ENCODE measurements around the gene SFXN3. TPM values are rescaled to one million over a fixed set of nuclear protein-coding genes. Genes with fewer than 3 reads are reported as not detected.

Gene SFXN3
- total RNA-seq, 1 donor from 2014 or later = 72.4 TPM

DNA sequence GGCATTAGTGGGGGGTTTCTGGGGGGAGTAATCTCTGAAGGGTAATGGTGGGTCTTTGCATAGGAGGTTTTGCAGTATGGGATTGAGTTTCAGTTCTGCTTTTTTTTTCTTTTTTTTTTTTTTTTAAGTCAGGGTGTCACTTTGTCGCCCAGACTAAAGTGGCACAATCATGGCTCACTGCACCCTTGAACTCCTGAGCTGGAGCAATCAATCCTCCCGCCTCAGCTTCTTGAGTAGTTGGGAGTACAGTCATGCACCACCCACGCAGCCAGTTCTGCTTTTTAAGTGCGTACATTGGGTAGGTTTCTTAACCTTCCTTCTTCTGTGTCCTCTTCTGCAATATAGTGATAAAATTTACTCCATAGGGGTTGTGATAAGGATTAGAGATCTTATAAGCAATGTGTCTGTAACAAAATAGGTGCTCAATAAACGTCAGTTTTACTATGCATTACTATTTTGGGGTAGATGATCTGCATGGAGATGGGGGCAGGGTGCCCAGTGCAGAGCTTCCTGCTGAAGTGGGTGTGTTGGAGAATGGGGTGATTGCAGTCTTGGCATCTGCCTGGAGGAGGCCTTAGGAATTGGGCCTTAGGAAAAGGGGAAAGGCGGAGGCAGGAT, 40.3 kb downstream of the SFXN3 start:
- DNase-seq (ENCODE audit: low spot score in 2 of 2) = peak in 1 of 2 donors; percentile 72
- H3K4me3 ChIP-seq = no peak overlapping the region

DNA sequence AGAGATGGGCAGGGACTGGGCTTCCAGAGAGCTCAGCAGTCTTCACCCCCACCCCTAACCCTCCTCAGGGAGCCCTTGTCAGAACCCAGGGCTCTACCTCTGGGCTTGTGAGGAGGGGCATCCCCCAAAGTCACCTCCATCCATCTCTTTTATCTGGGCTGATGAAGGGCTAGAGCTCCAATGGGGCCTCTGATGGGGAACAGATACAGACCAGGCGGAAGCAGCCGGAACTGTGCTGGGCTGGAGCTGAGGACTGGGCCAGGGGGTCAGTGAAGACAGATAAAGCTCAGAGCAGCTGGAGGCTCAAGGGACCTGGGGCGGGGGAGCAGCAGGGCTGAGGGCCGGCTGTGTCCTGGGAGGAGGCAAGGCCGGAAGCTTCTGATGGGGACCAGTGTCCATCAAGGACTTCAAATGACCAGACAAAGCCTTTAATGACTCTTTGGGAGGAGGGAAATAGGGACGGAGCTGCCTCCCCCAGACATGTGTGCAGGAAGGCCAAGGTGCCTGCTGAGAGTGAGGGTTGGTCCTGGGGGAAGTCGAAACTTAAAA, 40.9 kb downstream of the SFXN3 start:
- Histone ChIP-seq H3K4me1 (peaks cover 4 to 8% of the 10 kb centered on the region in 2 donors), H3K27me3 (no peaks in the 10 kb centered on the region), H3K27ac (no peak overlapping the region), H3K36me3 (no peaks in the 10 kb centered on the region), H3K4me3 (no peak overlapping the region), H3K9me3 (no peaks in the 10 kb centered on the region)
- intact Hi-C loops (cut with DNase I) = no loop called here
- no peak for DNase-seq (ENCODE audit: low spot score in 2 of 2)
- no peak for TF ChIP-seq CTCF (IDR thresholded peaks at IDR 0.05)

More for the DNA sequence above, 40.3 kb downstream of the SFXN3 start:
- Histone ChIP-seq H3K27me3 (no peaks in the 10 kb centered on the region), H3K27ac (no peak overlapping the region), H3K36me3 (no peaks in the 10 kb centered on the region), H3K9me3 (no peaks in the 10 kb centered on the region), H3K4me1 (peaks cover 6 to 14% of the 10 kb centered on the region in 2 donors)
- TF ChIP-seq CTCF (IDR thresholded peaks at IDR 0.05) = no peak
- intact Hi-C loops (cut with DNase I) = no loop called here

GRCh38 chr10:101072923-101073322, 41.9 kb downstream of the SFXN3 start:
- Histone ChIP-seq H3K36me3 (no peaks in the 10 kb centered on the region), H3K4me1 (no peaks in the 10 kb centered on the region), H3K4me3 (no peak overlapping the region), H3K27ac (no peak overlapping the region), H3K27me3 (no peaks in the 10 kb centered on the region), H3K9me3 (no peaks in the 10 kb centered on the region)
- no peak for TF ChIP-seq CTCF (IDR thresholded peaks at IDR 0.05)
- intact Hi-C loops (cut with DNase I) = no loop called here
- DNase-seq (ENCODE audit: low spot score in 2 of 2) = no peak

- H3K9me3 ChIP-seq = no peaks in the 10 kb centered on the region
- H3K4me1 ChIP-seq = no peaks in the 10 kb centered on the region
- no peak overlapping the region for H3K27ac ChIP-seq
- H3K4me3 ChIP-seq = no peak overlapping the region
- no peak for TF ChIP-seq CTCF (IDR thresholded peaks at IDR 0.05)
- no peaks in the 10 kb centered on the region for H3K36me3 ChIP-seq
- DNase-seq (ENCODE audit: low spot score in 2 of 2) = no peak
- no peaks in the 10 kb centered on the region for H3K27me3 ChIP-seq
- intact Hi-C loops (cut with DNase I) = no loop called here
Measured at GRCh38 chr10:101073631-101074030, 42.6 kb downstream of the SFXN3 start.

DNA sequence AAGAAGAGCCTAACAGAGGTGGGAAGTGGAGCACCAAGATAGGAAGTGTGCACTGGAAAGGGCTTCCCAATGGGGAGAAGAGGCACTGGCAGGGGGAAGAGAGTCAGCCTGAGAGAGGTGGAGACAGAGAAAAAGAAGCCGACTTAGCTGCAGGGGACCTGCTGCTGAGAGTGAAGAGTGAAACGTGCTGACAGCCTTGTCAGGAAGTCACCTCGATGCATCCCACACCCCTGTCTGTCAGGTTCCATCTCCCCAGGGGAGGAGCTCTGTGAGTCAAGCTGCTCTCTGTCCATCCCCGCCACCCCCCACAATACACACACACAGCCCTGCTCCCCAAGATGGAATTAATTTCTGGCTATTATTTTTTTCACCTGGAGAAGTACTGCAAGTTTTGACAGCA, 44.7 kb downstream of the SFXN3 start:
- H3K4me1 ChIP-seq = no peaks in the 10 kb centered on the region
- DNase-seq (ENCODE audit: low spot score in 2 of 2) = no peak
- H3K27me3 ChIP-seq = no peaks in the 10 kb centered on the region
- intact Hi-C loops (cut with DNase I) = no loop called here
- H3K4me3 ChIP-seq = no peak overlapping the region
- no peak overlapping the region for H3K27ac ChIP-seq
- no peak for TF ChIP-seq CTCF (IDR thresholded peaks at IDR 0.05)
- H3K36me3 ChIP-seq = no peaks in the 10 kb centered on the region
- no peaks in the 10 kb centered on the region for H3K9me3 ChIP-seq
